GM06990 (cell line): ENCODE data around the gene INSR.
A peak's percentile ranks its signal among the peaks of the same experiment; 100 is the strongest.
"Not testable (repeated sequence)": the region's sequence is repeated elsewhere in the genome, so short reads cannot be mapped to it uniquely, and the experiment has no call there.

Experiments used
- DNase-seq: peaks from one replicate; pipeline ENCODE4 v3.0.0-alpha.2; 2011; ENCODE audit not compliant: insufficient read length; ENCODE audit errors: extremely low read depth
- H3K27me3 ChIP-seq: replicated peaks from 2 replicates; pipeline ENCODE4 v1.6.0; 2011; ENCODE audit warnings: low read length; ENCODE audit not compliant: control insufficient read depth, insufficient read depth
- H3K36me3 ChIP-seq: 2 replicates; pipeline ENCODE4 v1.5.1; 2011; ENCODE audit warnings: low read length; ENCODE audit not compliant: control insufficient read depth, insufficient read depth
- H3K4me3 ChIP-seq: replicated peaks from 2 replicates; pipeline ENCODE4 v1.5.1; 2011; ENCODE audit warnings: low read depth, mild to moderate bottlenecking, control low read depth, low read length
- CTCF ChIP-seq: IDR thresholded peaks from 2 replicates; pipeline ENCODE4 v1.5.1; 2011; ENCODE audit warnings: low read length, control low read depth, mild to moderate bottlenecking, inconsistent platforms; ENCODE audit not compliant: insufficient read depth, poor library complexity, severe bottlenecking

The INSR gene

GRCh38 chr19:7159105-7159933 lies 134.9 kb downstream of the INSR start:
- H3K4me3 ChIP-seq: no peak overlapping the region
- no peak for TF ChIP-seq CTCF
- H3K36me3 ChIP-seq: peaks cover 10% of the 10 kb centered on the region
- H3K27me3 ChIP-seq: no peaks in the 10 kb centered on the region
- DNase-seq: no peak

- no peak overlapping the region for H3K4me3 ChIP-seq
- peaks cover 1% of the 10 kb centered on the region for H3K36me3 ChIP-seq
- H3K27me3 ChIP-seq: no peaks in the 10 kb centered on the region
- TF ChIP-seq CTCF: no peak
- peak; percentile 42 for DNase-seq
Measured at GRCh38 chr19:7153022-7153421, 141.2 kb downstream of the INSR start.

- no peaks in the 10 kb centered on the region for H3K27me3 ChIP-seq
- H3K4me3 ChIP-seq: no peak overlapping the region
- peaks cover 1% of the 10 kb centered on the region for H3K36me3 ChIP-seq
- TF ChIP-seq CTCF: no peak
- no peak for DNase-seq
Measured at GRCh38 chr19:7152568-7152967, 141.6 kb downstream of the INSR start.

GRCh38 chr19:7149956-7150705 lies 144.1 kb downstream of the INSR start:
- no peaks in the 10 kb centered on the region for H3K27me3 ChIP-seq
- peak; percentile 10 for TF ChIP-seq CTCF
- peak; percentile 24 for DNase-seq
- no peak overlapping the region for H3K4me3 ChIP-seq
- H3K36me3 ChIP-seq: peaks cover 1% of the 10 kb centered on the region

GRCh38 chr19:7147119-7147675 lies 147.0 kb downstream of the INSR start:
- H3K4me3 ChIP-seq, H3K36me3 ChIP-seq, H3K27me3 ChIP-seq, DNase-seq: not testable (repeated sequence)

GRCh38 chr19:7146086-7146485 lies 148.1 kb downstream of the INSR start:
- not testable (repeated sequence) for DNase-seq, H3K27me3 ChIP-seq, H3K4me3 ChIP-seq, H3K36me3 ChIP-seq
